COLO668 (cell line): ENCODE data around the gene UNC45A.
A peak's percentile ranks its signal among the peaks of the same experiment; 100 is the strongest.
"Not testable (repeated sequence)": the region's sequence is repeated elsewhere in the genome, so short reads cannot be mapped to it uniquely, and the experiment has no call there.

Experiments
- DNase-seq: peaks from one replicate; lab custom pipeline; 2025; ENCODE audit not compliant: unreplicated experiment; lab: John Stamatoyannopoulos, UW

UNC45A gene

DNA sequence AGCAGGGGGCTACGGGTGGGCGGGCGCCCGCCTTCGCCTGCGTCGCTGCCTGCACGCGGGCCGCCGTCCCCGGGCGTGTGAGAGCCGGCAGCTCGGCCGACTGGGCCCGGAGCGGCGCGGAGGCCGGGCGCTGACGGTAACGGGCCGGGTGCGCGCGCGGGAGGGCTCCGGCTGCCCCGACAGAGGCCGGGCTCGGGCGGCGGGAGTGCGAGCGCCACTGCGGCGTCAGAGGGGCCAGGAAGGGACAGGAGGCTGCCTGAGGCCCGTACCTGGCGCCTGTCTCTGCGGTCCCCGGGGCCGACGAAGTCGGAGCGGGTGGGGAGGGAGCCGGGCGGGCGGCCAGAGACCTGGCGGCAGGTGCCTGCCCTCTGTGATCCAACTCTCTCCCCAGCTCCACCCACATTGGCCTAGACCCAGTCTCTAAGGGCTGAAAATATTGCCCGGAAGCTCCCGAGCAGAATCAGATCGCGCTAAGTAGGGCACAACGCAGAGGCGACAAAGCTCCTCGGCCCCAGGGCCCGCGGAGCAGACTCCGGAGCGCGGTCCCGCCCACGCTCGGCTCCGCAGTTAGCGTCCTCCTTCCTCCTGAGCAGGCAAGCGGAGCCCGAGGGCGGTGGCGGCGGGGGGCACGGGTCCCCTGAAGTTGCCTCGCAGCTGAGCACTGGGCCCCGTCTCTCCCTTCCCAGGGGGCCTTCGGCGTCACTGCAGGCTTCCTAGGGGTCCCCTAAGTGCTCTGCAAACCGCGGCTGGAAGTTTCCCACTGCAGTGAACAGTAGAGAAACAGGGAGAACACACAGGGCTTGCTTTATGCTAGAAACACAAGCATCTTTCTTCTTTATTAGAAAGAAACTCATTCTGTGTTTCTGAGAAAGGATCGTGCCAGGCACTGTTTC lies 32.0 kb upstream of the UNC45A start, which contains the start of gene MAN2A2:
TSS of gene MAN2A2 (plus strand) at position 463 of the 893 bp plus-strand sequence. CDS start 906 bp downstream, outside the sequence.
- DNase-seq, result peak; percentile 78

GRCh38 chr15:90903733-90904536 lies 31.1 kb upstream of the UNC45A start:
- DNase-seq, result peak; percentile 50

DNA sequence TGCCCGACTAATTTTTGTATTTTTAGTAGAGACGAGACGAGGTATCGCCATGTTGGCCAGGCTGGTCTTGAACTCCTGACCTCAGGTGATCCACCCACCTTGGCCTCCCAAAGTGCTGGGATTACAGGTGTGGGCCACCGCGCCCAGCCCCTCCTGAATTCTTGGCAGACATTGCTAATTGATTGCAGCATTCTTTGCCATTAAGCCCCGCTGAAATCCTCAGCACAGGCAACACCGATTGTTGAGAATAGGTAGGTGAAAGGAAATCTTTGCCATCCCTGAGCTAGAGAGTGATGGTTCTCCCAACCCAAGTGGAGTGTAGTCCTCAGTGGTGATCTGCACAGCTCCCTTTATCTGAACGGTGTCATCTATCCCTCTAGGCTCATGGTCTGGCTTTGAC lies 30.3 kb upstream of the UNC45A start:
- DNase-seq, result no peak

GRCh38 chr15:90905306-90906180 lies 29.5 kb upstream of the UNC45A start:
- no peak for DNase-seq

DNA sequence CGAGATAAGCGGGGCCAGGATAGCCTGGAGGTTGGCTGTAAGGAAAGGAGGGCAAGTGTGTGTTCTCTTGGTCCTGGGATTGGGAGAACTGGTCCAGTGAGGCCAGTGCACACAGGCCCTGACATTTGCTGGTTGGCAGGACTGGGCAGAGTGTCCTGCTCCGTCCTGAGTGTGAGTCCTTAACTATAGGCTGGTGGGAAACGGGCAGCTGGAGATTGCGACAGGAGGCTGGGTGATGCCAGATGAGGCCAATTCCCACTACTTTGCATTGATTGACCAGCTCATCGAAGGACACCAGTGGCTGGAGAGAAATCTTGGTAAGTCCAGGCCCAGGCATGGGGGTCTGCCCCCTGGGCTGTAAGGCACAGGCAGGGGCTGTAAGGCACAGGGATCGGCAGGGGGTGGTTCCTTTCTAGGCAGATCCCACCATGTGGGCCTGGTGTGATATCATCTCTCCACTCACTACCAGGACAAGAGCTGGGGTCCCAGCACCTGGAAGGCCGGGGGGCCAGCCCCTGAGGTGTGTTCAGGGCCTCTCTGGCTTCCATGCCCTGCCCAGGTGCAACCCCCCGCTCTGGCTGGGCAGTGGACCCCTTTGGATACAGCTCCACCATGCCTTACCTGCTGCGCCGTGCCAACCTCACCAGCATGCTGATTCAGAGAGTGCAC lies 28.8 kb upstream of the UNC45A start:
- DNase-seq, result no peak

DNA sequence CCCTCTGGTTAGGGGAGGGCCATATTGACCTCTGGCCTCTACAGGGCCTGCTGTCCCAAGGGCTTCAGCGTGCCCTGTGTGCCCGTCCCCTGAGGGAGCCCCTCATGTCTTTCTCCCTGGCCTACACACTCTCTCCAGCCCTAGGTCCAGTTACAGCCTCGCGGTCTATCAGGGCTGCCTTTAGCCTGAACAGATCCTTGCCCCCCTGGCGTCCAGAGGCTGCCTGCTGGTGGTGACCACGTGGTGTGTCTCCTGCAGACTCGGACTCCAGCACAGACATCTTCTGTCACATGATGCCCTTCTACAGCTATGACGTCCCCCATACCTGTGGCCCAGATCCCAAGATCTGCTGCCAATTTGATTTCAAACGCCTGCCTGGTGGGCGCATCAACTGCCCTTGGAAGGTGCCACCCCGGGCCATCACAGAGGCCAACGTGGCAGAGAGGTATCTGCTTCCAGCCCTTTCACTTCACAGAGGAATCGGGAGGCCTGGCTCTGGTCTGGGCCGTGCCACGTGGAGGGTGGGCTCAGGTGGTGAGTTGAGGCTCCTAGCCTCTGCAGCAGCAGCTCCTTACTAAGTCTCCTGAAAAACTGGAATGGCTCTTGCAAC lies 27.9 kb upstream of the UNC45A start:
- no peak for DNase-seq

DNA sequence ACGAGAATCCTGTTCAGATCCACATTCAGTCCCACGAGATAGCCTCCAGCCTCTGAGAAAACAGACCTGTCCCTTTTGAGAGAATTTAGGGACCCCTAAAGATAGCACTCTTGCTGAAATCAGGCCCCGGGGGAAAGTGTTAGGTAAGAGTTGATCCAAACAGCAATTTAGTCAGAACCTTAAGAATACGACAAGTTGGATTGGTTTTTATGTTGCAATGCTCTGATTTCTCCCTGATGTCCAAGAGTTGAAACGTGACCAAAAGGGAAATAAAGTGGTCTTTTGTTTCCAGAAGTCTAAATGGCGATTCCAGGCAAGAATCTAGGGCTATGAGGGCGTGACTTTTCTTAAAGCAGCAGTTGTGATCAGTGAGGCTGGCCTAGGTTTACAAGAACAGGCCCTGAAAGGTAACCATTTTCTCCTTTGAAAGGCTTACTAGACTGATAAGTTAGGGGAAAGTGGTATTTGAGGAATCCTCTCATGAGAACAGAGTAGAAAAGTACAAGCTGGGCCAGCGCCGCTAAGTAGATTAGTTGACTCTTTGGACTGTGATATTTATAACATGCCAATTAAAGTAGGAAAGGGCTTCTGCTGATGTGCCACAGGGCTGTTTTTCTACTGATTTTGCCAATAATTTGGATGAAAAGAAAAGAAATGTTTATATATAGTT lies 27.1 kb upstream of the UNC45A start:
- DNase-seq, result no peak

GRCh38 chr15:90909449-90909848 lies 25.6 kb upstream of the UNC45A start:
- not testable (repeated sequence) for DNase-seq

- DNase-seq, result no peak
Observed at GRCh38 chr15:90909976-90910375, 25.1 kb upstream of the UNC45A start.

- no peak for DNase-seq
Observed at GRCh38 chr15:90910441-90911301, 24.4 kb upstream of the UNC45A start.

- no peak for DNase-seq
Observed at GRCh38 chr15:90911302-90911623, 23.8 kb upstream of the UNC45A start.

GRCh38 chr15:90911906-90912769 lies 22.9 kb upstream of the UNC45A start:
- no peak for DNase-seq

DNA sequence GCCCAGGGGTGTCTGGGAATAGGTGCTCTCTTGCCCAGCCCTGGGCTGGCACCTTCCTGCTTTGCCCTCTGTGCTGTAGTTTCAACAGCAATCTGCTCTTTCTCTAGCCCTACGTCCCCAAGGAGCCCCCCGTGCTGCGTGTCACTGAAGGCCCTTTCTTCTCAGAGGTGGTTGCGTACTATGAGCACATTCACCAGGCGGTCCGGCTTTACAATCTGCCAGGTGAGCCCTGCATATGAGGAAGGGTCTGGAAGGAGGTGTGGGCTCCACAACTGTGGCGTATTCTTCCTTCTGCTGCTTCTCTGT lies 22.4 kb upstream of the UNC45A start:
- no peak for DNase-seq

- no peak for DNase-seq
Observed at GRCh38 chr15:90913398-90913944, 21.6 kb upstream of the UNC45A start.

GRCh38 chr15:90914305-90915080 lies 20.6 kb upstream of the UNC45A start:
- no peak for DNase-seq

DNA sequence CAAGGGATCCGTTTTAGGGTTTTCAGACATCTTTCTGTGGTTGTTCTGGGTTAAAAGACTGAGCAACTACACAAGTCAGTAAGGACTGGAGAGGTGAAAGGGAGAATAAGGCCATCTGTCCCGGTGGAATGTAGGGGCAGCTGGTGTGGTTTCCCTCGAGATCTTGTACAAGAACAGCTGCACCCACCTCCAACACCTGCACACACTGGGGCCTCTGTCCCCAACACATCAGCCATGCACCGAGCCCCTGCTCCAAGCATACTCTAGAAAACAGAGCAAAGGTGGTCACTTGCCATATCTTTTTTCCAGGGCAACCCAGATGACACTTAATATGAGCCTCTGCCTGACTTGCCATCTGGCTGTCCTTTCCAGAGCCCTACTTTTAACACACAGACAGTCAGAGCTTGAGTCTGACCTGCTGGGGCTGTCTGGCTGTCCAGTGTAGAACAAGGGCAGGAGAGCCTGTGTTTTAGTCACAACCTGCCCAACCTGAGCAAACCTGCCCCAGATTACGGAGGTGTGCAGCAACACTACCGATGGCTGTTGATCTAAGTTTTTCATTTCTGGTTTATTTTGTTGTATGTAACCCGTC lies 19.8 kb upstream of the UNC45A start:
- DNase-seq, result peak; percentile 9
